Left lung (tissue), 10 donors: Measurements from ENCODE around the gene CT45A3. TPM values are rescaled to one million over a fixed set of nuclear protein-coding genes. Genes with fewer than 3 reads are reported as not detected.
"Not testable (repeated sequence)": the region's sequence is repeated elsewhere in the genome, so short reads cannot be mapped to it uniquely, and the experiment has no call there.

ENCODE experiments used
- ATAC-seq: fragments of 200-7000 bp; cut with Tn5 transposase; one replicate; pipeline ENCODE4 v1.9.1; 2020; ENCODE audit warnings: moderate library complexity
- DNase-seq, 4 donors: peaks; one replicate each; pipeline ENCODE4 v3.0.0-alpha.2; 2013 to 2020
- H3K27ac ChIP-seq, 2 donors: fragments of 200-600 bp; sonication (generic) in 1 of 2; one replicate each; pipeline versions ENCODE4 v1.5.0 to v1.8.0; 2020 to 2021
- H3K27me3 ChIP-seq, 2 donors: fragments of 200-600 bp; sonication (generic) in 1 of 2; one replicate each; pipeline versions ENCODE4 v1.5.0 to v1.8.0; 2020 to 2021
- H3K36me3 ChIP-seq, 2 donors: fragments of 200-600 bp; sonication (generic) in 1 of 2; one replicate each; pipeline versions ENCODE4 v1.5.0 to v1.8.0; 2020 to 2021
- H3K4me1 ChIP-seq, 2 donors: fragments of 200-600 bp; one replicate each; pipeline ENCODE4 v1.8.0; 2021
- H3K4me3 ChIP-seq, 2 donors: fragments of 200-600 bp; sonication (generic) in 1 of 2; one replicate each; pipeline versions ENCODE4 v1.5.0 to v1.8.0; 2020 to 2021; ENCODE audit warnings: mild to moderate bottlenecking in 1 of 2
- H3K9me3 ChIP-seq, 2 donors: fragments of 200-600 bp; sonication (generic) in 1 of 2; one replicate each; pipeline versions ENCODE4 v1.5.0 to v1.8.0; 2020 to 2021
- intact Hi-C, 2 donors: fragments of 100-400 bp; cut with DNase I; formaldehyde crosslinking; loops; one replicate each; pipeline versions ENCODE4 v1.11.2 to v1.14.2; 2022
- polyA plus RNA-seq, 6 donors: library from polyadenylated mRNA; unstranded; fragments of 120-200 nt; gene quantifications; one replicate each; pipeline ENCODE4 v1.2.1, GENCODE V29; 2013; ENCODE audit not compliant: insufficient read length in 6 of 6
- total RNA-seq, 2 donors: library from RNA; stranded (reverse); fragmentation: NEBNext Ultra II Directional; extraction: Animal tissue kit (Norgen Biotek cat#: 25700); gene quantifications; one replicate each; pipeline ENCODE4 v1.2.1, GENCODE V29; 2021
- TF ChIP-seq, protein P1 (sequence below), 2 donors: fragments of 200-600 bp; sonication (generic) in 1 of 2; IDR thresholded peaks; one replicate each; pipeline versions ENCODE4 v1.5.0 to v1.8.0; 2021; ENCODE audit warnings: antibody characterized with exemption in 2 of 2
- donor health status: DM: no; HTN: yes; CAD: no.
- donor health status: DM: no; HTN: no; CAD: no.

Gene CT45A3
- total and polyA plus RNA-seq, 8 donors, result 5.4 to 33.5 (median 14.3) TPM; not detected in 4

GRCh38 chrX:135737366-135738071 lies 30.5 kb downstream of the CT45A3 start:
- Histone ChIP-seq H3K4me3 (no peak overlapping the region), H3K9me3 (no peaks in the 10 kb centered on the region), H3K4me1 (no peaks in the 10 kb centered on the region), H3K36me3 (no peaks in the 10 kb centered on the region), H3K27me3 (no peaks in the 10 kb centered on the region), H3K27ac (no peak overlapping the region)
- intact Hi-C loops, result no loop called here
- TF ChIP-seq, protein P1, sequence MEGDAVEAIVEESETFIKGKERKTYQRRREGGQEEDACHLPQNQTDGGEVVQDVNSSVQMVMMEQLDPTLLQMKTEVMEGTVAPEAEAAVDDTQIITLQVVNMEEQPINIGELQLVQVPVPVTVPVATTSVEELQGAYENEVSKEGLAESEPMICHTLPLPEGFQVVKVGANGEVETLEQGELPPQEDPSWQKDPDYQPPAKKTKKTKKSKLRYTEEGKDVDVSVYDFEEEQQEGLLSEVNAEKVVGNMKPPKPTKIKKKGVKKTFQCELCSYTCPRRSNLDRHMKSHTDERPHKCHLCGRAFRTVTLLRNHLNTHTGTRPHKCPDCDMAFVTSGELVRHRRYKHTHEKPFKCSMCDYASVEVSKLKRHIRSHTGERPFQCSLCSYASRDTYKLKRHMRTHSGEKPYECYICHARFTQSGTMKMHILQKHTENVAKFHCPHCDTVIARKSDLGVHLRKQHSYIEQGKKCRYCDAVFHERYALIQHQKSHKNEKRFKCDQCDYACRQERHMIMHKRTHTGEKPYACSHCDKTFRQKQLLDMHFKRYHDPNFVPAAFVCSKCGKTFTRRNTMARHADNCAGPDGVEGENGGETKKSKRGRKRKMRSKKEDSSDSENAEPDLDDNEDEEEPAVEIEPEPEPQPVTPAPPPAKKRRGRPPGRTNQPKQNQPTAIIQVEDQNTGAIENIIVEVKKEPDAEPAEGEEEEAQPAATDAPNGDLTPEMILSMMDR (IDR thresholded peaks at IDR 0.05), result no peak
- no peak for ATAC-seq
- no peak for DNase-seq

- H3K27me3 ChIP-seq, intact Hi-C loops, DNase-seq, ATAC-seq, H3K9me3 ChIP-seq, H3K4me1 ChIP-seq, H3K4me3 ChIP-seq, H3K27ac ChIP-seq, H3K36me3 ChIP-seq: not testable (repeated sequence)
Observed at GRCh38 chrX:135734666-135735065, 33.3 kb downstream of the CT45A3 start.

DNA sequence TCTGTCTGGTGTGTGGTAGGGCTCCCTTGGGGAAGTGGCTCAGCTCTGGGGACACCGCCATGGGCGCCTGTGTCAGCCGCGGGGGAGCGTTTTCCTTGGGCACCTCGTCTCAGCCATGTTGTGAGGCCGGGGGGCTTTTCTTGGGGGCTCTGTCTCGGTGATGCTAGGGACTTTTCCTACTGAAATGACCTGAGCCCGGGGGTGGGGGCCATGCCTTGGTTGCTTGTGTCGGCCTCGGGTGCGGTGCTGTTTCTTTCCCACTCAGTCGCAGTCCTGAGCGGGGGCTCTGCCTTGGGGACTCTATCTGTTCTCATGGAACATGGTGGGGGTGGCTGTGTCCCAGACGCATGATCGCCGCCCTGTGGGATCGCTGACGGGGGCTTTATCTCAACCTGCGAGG lies 54.2 kb downstream of the CT45A3 start:
- DNase-seq (no peak), ATAC-seq (no peak)
- Histone ChIP-seq H3K4me1 (no peaks in the 10 kb centered on the region), H3K9me3 (no peaks in the 10 kb centered on the region), H3K4me3 (no peak overlapping the region), H3K27me3 (no peaks in the 10 kb centered on the region), H3K36me3 (no peaks in the 10 kb centered on the region), H3K27ac (no peak overlapping the region)
- intact Hi-C loops, result no loop called here
- TF ChIP-seq, protein P1 (IDR thresholded peaks at IDR 0.05), result no peak

DNA sequence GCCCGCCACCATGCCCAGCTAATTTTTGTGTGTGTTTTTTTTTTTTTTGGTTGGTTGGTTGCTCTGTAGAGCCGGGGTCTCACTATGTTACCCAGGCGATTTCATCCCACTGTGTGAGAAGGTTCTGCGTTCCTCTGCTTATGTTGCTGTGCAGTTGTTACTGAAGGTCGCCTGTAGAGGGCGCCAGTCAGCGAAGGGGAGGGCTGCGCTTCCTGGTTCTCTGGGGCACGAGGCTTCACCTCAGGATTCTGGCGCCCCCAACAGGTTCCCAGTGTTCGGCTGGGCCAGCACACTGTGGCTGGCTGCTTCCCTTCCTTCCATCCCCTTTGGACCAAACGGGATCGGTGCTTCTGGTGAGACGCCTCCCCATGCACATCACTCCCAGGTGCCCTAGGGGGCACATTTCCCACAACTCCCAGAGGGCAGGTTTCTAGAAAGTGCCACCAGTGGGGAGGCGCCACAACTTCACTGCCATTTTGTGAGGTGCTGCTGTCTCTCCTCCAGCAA lies 54.8 kb downstream of the CT45A3 start, which contains the start of gene CT45A1:
CT45A1 (plus strand) TSS at position 457 of the 507 bp plus-strand sequence. CDS start 5,302 bp downstream, outside the sequence.
- intact Hi-C loops, H3K4me3 ChIP-seq, H3K27me3 ChIP-seq, H3K27ac ChIP-seq, H3K9me3 ChIP-seq, H3K4me1 ChIP-seq, DNase-seq, ATAC-seq, H3K36me3 ChIP-seq: not testable (repeated sequence)

Other genes starting within 250 kb of the CT45A3 start
- 1 to 10 TPM; 6.2 to 7.2 TPM for gene INTS6L, start 247.5 kb downstream of the CT45A3 start, total RNA-seq
- 10 to 100 TPM; 31.0 to 40.6 (median 36.7) TPM for gene INTS6L, start 247.5 kb downstream of the CT45A3 start, polyA plus RNA-seq
- gene CT45A1, start 54.6 kb downstream of the CT45A3 start, total RNA-seq, result not detected
- 10 to 100 TPM in 2 of 6 donors, 1 to 10 TPM in 4; 6.2 to 14.2 (median 7.6) TPM for gene CT45A1, start 54.6 kb downstream of the CT45A3 start, polyA plus RNA-seq
- not detected for gene CT45A5, start 17.3 kb upstream of the CT45A3 start, total RNA-seq
- 10 to 100 TPM; 20.5 to 49.9 (median 39.8) TPM for gene CT45A5, start 17.3 kb upstream of the CT45A3 start, polyA plus RNA-seq
- not detected for gene CT45A6, start 34.6 kb upstream of the CT45A3 start, total RNA-seq
- not detected for gene CT45A6, start 34.6 kb upstream of the CT45A3 start, polyA plus RNA-seq
- not detected for gene CT45A2, start 51.8 kb upstream of the CT45A3 start, total RNA-seq
- gene CT45A2, start 51.8 kb upstream of the CT45A3 start, polyA plus RNA-seq, result 10 to 100 TPM in 2 of 6 donors, 1 to 10 TPM in 2, under 1 TPM in 1, not detected in 1; 0.97 to 14.8 (median 1.8) TPM
- not detected for gene CT45A7, start 69.1 kb upstream of the CT45A3 start, total RNA-seq
- not detected for gene CT45A7, start 69.1 kb upstream of the CT45A3 start, polyA plus RNA-seq
- gene CT45A8, start 86.3 kb upstream of the CT45A3 start, total RNA-seq, result not detected
- under 1 TPM in 1 of 6 donors, not detected in 5; 0.42 TPM for gene CT45A8, start 86.3 kb upstream of the CT45A3 start, polyA plus RNA-seq
- gene CT45A9, start 103.6 kb upstream of the CT45A3 start, total RNA-seq, result not detected
- gene CT45A9, start 103.6 kb upstream of the CT45A3 start, polyA plus RNA-seq, result under 1 TPM in 1 of 6 donors, not detected in 5; 0.42 TPM
- not detected for gene CT45A10, start 125.3 kb upstream of the CT45A3 start, total RNA-seq
- gene CT45A10, start 125.3 kb upstream of the CT45A3 start, polyA plus RNA-seq, result 10 to 100 TPM in 3 of 6 donors, 1 to 10 TPM in 3; 3.3 to 17.1 (median 11.1) TPM
- not detected for gene SAGE1, start 125.5 kb upstream of the CT45A3 start, total RNA-seq
- gene SAGE1, start 125.5 kb upstream of the CT45A3 start, polyA plus RNA-seq, result under 1 TPM in 3 of 6 donors, not detected in 3; 0.07 to 0.09 (median 0.08) TPM
- gene MMGT1, start 205.8 kb upstream of the CT45A3 start, total RNA-seq, result 10 to 100 TPM; 28.0 to 30.5 TPM
- 10 to 100 TPM; 25.4 to 32.0 (median 29.4) TPM for gene MMGT1, start 205.8 kb upstream of the CT45A3 start, polyA plus RNA-seq
- gene SLC9A6, start 217.2 kb upstream of the CT45A3 start, total RNA-seq, result 10 to 100 TPM; 15.1 to 17.1 TPM
- gene SLC9A6, start 217.2 kb upstream of the CT45A3 start, polyA plus RNA-seq, result 10 to 100 TPM; 20.5 to 24.3 (median 22.0) TPM